ENCODE measurements around the gene UGT1A6.

GRCh38 chr2:233702238-233702637, 9.5 kb downstream of the UGT1A6 start:
- TF ChIP-seq CTCF (conservative IDR thresholded peaks at IDR 0.05; ENCODE audit: low read depth, low read length): no peak
- no peak for TF ChIP-seq EZH2phosphoT487 (IDR thresholded peaks at IDR 0.05; ENCODE audit: borderline replicate concordance, low read length)
- TF ChIP-seq EZH2 (IDR thresholded peaks at IDR 0.05; ENCODE audit: low read length, unreplicated experiment): no peak

Measured in PC-3 (cell line).